H1 (cell line): Measurements from ENCODE around the gene GNAL.
"Not testable (repeated sequence)": the region's sequence is repeated elsewhere in the genome, so short reads cannot be mapped to it uniquely, and the experiment has no call there.

Experiments used
- CBX5 ChIP-seq: fragments of 300-800, 300-1000 bp; sonication (generic); IDR thresholded peaks from 2 replicates; pipeline ENCODE4 v1.7.1; 2016; ENCODE audit warnings: antibody characterized with exemption, low read length, low read depth
- EP300 ChIP-seq, 2 experiments: IDR thresholded peaks; 1 replicate in 1 of 2; 2 replicates in 1 of 2; pipeline ENCODE4 v1.6.1; 2011 to 2012; ENCODE audit warnings: low read depth in 2 of 2, low read length in 2 of 2, mild to moderate bottlenecking in 2 of 2, borderline replicate concordance in 1 of 2, inconsistent platforms in 1 of 2, moderate library complexity in 1 of 2
- POLR2A ChIP-seq, 2 experiments: IDR thresholded peaks; 1 replicate in 1 of 2; 2 replicates in 1 of 2; pipeline ENCODE4 v1.6.1; 2011; ENCODE audit warnings: low read depth in 2 of 2, low read length in 2 of 2, mild to moderate bottlenecking in 2 of 2; ENCODE audit errors: control extremely low read depth in 1 of 2

- not testable (repeated sequence) for TF ChIP-seq CBX5; EP300 (IDR thresholded peaks at IDR 0.05; ENCODE audit: borderline replicate concordance in 1 of 2, low read depth in 2 of 2, low read length in 2 of 2); POLR2A (IDR thresholded peaks at IDR 0.05; ENCODE audit: control extremely low read depth in 1 of 2, low read depth in 2 of 2, low read length in 2 of 2)
Measured at GRCh38 chr18:11647804-11648203, 41.3 kb upstream of the GNAL start.
